NCI-H2196 (cell line): ENCODE data around the gene C10orf62.

Source experiments
- DNase-seq: peaks from one replicate; lab custom pipeline; 2025; ENCODE audit not compliant: unreplicated experiment; lab: John Stamatoyannopoulos, UW

The C10orf62 gene

DNA sequence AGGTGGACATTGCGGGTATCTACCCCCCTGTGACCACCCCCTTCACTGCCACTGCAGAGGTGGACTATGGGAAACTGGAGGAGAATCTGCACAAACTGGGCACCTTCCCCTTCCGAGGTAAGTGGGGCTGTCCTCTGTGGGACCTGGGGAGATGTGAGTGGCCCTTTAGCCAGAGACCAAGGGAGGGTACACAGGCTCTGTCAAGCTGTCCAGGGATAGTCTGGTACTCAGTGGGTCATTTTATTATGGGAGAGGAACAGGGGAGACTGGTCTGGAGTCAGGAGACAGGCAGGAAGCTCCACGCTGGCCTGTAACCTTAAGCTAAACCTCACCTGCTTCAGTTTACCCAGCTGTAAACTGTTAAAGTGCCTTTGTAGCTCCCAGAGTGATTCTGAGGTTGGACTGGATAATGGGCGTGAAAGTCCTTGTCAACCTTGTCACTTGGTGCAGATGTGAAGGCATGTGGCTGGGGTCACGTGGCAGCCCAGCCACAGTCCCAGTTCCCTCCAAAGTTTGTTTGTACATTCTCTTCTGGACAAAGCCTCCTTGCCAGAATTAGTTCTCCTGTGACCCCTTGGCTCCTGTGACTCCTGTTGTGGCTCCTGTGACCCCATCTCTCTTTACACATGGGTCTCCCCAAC, 4.6 kb upstream of the C10orf62 start:
- DNase-seq, result no peak

DNA sequence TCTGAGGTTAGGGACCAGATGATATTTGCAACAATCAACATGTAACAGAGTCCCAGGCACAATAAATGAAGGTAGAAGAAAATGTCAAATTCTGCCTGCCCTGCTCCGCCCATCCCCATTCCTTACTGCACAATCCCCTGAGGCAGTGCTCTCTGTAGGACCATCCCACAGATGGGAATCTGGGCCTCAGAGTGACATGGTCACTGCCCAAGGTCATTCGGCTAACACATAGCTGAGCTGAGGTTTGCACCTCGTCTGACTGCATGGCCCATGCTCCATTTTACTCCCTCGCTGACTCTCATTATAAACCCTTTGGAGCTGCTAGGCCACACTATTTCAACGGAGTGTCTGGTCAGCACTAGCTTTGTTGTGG, 4.1 kb upstream of the C10orf62 start:
- no peak for DNase-seq

DNA sequence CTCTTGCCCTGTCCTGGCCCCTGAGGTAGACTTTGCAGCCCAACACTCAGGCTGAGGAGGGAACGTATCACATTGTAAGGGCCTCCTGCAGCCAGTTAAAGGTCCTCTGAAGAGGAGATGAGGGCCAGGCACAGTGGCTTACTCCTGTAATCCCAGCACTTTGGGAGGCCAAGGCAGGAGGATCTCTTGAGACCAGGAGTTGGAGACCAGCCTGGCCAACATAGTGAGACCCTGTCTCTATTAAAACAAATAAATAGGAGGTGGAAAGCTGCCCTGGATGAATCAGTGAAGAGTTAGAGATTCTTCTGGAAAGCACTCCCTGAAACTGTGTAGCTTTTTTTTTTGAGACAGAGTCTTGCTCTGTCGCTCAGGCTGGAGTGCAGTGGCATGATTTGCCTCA, 2.3 kb upstream of the C10orf62 start:
- no peak for DNase-seq

GRCh38 chr10:97590082-97590747, 694 bp downstream of the C10orf62 start:
- no peak for DNase-seq

- DNase-seq, result no peak
Observed at GRCh38 chr10:97590748-97591495, 1.4 kb downstream of the C10orf62 start.

DNA sequence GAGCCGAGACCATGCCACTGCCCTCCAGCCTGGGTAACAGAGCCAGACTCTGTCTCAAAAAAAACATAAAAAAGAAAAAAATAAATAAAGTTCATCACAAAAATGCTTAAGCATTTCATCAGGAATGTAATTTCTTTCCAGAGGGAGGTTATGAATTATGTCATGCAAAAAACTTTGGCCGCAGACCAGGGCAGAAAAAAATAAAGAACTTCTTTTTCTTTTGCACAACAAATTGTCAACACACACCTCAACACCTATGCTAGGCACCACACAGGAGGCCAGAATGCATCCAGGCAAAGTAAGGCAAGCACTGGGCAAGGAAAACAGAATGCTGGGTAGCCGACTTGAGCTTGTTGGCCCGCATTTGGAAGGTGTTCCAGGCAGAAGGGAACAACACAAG, 3.9 kb downstream of the C10orf62 start:
- no peak for DNase-seq

DNA sequence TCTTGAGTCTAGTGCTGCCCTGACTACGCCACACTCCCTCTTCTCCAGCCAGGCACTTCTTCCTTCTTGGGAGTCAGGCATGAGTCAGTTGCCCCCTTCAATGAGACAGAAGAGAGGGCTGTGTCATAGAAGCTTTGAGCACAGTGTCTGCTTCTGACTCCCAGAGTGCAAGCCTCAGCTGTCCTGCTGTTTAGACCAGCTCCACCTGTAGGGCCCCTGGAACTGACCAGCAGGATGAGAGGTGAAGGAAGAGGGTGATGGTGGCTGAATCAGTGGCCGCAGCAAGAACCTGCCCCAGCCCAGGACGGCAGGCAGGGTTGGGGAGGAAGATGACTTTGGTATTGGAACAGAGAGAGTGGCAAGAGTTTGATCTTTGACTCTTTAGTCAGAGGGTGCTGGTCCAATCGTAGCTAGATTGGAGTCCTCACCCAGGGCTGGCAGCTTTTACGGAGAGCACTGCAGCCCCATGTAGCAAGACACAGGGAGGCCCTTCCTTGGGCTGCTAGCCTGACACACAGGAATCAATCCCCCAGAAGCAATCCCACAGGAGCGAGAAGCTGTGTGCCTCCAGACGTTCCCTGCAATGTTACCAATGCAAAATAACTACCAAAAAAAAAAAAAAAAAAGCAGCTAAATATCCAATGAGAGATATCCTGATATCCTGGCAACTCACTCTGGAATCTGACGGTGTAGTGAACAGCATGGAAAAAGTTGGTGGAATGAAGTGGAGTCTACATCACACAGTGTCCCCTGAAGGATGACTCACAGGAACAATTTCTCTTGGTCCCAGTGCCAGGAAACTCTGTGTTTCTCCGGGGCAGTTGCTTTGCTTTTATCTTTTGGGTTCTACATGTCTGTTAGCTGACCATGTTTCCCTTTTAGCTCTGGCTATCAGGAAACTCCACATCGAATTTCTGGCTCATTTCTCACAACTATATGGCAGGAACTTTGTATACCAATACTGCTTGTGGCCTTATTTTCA, 6.9 kb downstream of the C10orf62 start:
- no peak for DNase-seq

- no peak for DNase-seq
Observed at GRCh38 chr10:97597778-97598177, 8.3 kb downstream of the C10orf62 start.

DNA sequence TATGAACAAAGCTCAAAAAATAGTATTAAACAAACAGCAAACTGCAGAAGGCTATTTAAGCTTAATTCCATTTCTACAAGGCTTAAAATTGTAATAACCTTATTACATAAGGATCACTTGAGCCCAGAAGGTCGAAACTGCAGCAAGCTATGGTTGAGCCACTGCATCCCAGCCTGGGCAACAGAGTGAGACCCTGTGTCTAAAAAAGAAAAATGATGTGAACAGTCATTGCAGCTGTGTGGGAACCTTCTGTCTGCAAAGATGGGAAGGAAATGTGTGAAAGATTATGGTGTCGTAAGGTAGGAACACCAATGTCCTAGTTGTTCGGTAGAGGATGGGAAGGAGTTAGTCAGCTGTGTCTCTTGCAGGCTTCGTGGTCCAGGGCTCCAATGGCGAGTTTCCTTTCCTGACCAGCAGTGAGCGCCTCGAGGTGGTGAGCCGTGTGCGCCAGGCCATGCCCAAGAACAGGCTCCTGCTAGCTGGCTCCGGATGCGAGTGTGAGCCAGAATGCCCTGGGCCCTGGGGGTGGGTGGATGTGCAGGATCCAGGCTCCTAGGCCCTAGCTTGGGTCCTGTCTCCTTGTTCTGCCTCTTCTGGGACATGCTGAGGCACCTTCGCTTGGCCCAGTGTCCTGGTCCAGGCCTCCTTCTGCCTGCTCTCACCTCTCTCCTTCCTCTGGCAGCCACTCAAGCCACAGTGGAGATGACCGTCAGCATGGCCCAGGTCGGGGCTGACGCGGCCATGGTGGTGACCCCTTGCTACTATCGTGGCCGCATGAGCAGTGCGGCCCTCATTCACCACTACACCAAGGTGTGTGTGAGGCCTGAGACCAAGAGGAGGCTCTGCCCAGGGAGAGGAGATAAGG, 9.1 kb downstream of the C10orf62 start:
- no peak for DNase-seq

DNA sequence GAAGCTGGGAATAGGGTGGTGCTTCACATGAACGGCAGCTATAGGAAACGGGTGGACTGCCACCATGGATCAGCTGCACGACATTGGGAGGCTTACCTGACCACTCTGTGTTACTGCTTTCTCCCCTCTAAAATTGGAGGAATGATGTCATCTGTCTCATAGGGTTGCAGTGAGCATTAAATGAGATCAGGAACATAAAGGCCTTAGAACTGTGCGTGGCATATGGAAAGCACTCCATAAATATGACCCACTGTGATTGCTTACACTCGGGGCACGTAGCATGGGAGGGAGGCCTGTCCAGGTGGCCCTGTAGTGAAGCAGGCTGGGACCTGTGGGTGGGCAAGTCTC, 9.7 kb downstream of the C10orf62 start:
- DNase-seq, result no peak

DNA sequence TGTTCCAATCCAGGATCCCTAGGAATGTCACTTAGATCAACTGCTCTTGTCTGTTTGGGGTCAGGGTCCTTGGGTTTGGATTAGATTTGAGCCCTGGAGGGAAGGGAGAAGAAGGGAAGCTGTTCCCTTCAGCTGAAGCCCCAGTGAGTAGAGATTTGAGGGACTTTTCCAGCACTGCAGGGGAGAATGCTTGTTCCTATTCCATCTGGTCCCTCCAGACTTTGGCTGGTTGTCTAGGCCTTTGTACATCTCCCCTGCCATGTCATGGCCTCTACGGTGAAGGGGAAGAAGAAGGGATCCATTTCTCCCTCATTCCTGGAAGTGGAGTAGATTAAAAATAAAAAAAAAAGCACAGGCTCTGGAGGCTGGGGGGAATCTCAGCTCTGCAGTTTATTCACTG, 11.1 kb downstream of the C10orf62 start:
- DNase-seq, result no peak

DNA sequence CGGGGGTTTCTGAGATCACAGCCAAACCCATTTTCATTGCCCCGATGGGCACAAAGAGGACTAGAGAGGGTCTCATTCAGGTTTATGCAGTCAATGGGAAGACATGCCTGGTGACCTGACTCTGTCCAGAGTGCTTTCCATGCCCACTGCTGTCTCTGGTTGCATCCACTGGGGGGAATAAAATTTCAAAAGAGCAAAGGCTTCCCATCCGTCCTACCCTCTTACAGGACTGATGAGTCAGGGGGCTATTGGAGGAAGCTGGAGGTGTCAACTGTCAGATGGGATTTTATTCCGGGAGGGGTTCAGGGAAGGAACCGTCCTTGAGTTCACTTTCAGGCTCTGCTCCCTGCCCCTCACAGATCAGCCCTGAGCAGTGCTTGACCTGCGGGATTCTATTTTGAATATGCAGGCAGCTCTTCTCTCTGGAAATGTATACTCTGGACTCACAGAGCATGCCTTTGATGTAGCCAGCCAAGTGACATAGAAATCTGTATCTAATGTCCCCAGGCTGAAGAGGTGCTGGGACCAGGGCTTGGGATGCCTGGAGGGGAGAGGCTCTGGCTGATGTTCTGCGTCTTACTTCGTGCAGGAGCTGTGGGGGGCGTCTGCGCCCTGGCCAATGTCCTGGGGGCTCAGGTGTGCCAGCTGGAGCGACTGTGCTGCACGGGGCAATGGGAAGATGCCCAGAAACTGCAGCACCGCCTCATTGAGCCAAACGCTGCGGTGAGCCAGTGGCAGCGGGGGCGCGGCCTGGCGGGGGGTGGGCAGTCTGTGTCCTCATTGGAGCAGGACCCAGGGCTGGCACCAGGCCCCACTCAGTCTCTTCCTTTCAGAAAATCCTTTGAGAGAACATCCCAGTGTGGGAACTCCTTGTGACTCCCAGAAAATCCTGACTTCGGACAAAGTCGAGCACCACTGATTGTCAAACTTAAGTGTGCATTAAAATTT, 12.0 kb downstream of the C10orf62 start:
- no peak for DNase-seq

- DNase-seq, result no peak
Observed at GRCh38 chr10:97607095-97607636, 17.6 kb downstream of the C10orf62 start.

DNA sequence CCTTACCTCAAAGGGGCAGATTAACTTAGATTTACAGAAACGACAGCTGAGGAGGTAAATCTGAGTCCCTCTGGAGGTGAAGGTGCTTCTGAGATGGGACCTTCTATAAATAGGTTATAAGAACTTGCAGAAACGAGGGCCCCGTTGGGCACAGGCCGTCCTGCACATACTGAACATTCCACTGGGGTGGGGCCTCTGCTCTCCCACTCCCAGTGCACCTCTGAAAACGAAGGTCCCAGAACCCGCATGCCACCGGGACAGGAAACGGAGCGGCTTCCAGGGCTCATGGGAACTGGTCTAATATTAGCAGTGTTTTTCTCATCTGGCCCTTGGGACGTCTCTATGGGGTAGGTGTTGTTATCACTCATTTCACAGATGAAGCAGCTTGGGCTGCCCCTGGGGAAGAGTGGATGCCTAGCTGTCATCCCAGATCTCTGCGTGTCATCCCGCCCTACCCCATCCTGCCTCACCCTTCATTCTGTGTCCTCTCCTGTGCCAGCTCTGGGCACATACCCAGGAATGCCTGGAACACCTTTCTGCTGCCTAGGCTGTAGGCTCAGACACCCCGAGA, 19.6 kb downstream of the C10orf62 start:
- DNase-seq, result no peak

GRCh38 chr10:97611473-97611872, 22.0 kb downstream of the C10orf62 start:
- no peak for DNase-seq

DNA sequence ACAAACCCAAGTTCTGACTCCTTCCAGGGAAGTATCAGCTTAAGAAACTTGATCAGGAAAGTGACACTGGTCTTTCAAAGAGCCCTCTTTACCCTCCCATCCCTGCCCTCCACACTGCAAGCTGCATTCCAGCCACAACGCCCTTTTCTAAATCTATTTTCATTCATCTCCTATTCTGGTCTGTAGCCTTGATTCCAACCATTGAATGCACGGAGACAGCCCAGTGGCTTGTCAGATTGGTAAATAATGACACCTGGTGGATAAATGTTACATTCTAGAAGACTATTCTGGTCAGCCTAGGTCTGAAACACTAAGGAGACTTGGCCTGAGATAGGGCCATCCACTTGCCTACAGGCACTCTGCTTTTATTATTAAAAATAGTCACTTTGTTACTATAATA, 22.9 kb downstream of the C10orf62 start:
- DNase-seq, result peak; percentile 39

GRCh38 chr10:97618285-97618684, 28.8 kb downstream of the C10orf62 start:
- DNase-seq, result no peak

GRCh38 chr10:97618733-97619132, 29.2 kb downstream of the C10orf62 start:
- DNase-seq, result no peak

DNA sequence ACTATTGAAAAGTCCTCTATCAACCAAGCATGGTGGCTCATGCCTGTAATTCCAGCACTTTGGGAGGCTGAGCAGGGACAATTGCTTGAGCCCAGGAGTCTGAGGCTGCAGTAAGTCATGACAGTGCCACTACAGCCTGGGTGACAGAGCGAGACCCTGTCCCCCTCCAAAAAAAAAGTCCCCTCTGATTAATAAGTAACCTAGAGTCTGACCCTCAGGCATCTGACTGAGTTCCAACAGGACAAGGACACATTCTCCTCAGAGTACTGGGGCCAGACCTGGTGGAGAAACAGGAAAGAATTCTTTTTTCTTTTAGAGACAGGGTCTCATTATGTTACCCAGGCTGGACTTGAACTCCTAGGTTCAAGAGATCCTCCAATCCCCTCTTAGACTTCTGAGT, 33.8 kb downstream of the C10orf62 start:
- no peak for DNase-seq
